ENCODE measurements around the gene RAPGEF6.
"Not testable (repeated sequence)": the region's sequence is repeated elsewhere in the genome, so short reads cannot be mapped to it uniquely, and the experiment has no call there.

Gene RAPGEF6

GRCh38 chr5:131384616-131385214 lies 250.3 kb downstream of the RAPGEF6 start:
- no peak for DNase-seq (ENCODE audit: low read depth in 2 of 2)

- DNase-seq (ENCODE audit: low read depth in 2 of 2) = no peak
Measured at GRCh38 chr5:131384173-131384572, 250.9 kb downstream of the RAPGEF6 start.

DNA sequence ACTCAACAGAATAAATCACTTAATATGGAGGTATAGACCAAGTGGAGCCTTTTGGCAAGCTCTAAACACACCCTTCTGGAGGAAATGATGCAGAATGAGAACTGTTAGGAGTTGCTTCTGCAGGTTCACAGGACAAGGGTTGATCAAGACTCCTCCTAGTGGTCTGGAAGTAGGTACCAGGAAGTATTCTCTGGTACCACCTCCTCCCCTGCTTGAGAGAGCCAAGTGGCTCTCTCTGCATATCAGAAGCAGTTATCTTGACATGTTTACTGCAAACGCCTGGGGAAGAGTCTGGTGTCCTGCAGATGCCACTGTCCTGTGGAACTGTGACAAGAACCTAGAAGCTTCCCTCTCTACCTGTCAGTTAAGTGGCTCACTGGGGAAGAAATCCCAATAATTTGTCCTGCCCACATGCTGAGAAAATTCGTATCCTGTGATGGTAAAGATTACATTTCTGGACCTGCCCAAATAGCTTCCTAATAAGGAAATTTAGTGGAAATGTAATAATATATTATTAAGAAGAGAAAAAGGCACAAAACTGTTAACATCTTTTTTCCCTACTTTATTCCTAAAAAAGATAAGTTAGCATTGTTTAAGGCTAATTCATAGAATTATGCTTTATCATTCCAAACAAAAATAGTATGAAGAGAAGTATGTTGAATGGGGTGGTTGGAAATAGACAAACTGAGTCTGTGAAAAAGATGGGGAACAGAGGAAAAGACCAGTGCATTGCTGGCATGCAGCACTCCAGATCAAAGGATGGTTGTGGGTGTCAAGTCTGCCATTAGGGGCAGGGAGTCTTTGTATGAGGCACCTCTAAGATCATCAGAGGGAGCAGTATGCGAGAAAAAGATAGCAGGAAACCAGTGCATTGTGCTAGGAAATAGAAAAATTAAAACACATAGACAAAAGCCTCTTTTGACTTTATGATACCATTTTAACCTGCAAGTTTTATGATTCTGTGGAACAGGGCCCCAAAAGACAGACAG lies 252.3 kb downstream of the RAPGEF6 start:
- DNase-seq (ENCODE audit: low read depth in 2 of 2) = peak in 1 of 2 donors; percentile 49

- no peak for DNase-seq (ENCODE audit: low read depth in 2 of 2)
Measured at GRCh38 chr5:131381777-131382176, 253.3 kb downstream of the RAPGEF6 start.

GRCh38 chr5:131381021-131381420 lies 254.0 kb downstream of the RAPGEF6 start:
- DNase-seq (ENCODE audit: low read depth in 2 of 2) = no peak

GRCh38 chr5:131380238-131380637 lies 254.8 kb downstream of the RAPGEF6 start:
- not testable (repeated sequence) for DNase-seq (ENCODE audit: low read depth in 2 of 2)

- DNase-seq (ENCODE audit: low read depth in 2 of 2) = peak; percentile 46 to 64
Measured at GRCh38 chr5:131379723-131380122, 255.3 kb downstream of the RAPGEF6 start.

GRCh38 chr5:131378721-131379541 lies 256.1 kb downstream of the RAPGEF6 start:
- no peak for DNase-seq (ENCODE audit: low read depth in 2 of 2)

DNA sequence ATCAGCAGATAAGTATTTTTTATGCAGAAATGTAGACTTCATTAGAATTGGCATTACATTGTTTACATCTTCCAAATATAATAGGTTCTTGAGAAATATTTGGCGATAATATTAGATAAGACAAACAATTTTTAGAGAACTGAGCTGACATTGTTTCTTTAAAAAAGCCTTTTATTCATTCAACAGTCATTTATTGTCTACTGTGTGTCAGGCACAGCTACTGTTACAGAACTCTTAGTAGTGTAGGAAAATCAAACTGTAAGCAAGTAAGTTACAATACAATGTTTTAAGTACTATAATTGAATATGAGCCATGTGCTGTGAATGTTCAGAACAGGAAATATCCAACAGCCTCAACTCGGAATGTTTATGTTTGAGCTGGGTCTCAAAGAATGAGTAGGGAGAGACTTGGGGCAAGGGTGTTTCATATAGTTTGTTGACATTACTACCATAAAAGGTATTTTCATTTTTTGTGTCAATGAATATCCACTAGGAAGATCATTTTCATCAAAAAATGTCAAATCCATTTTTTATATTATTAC lies 257.2 kb downstream of the RAPGEF6 start:
- DNase-seq (ENCODE audit: low read depth in 2 of 2) = no peak

DNA sequence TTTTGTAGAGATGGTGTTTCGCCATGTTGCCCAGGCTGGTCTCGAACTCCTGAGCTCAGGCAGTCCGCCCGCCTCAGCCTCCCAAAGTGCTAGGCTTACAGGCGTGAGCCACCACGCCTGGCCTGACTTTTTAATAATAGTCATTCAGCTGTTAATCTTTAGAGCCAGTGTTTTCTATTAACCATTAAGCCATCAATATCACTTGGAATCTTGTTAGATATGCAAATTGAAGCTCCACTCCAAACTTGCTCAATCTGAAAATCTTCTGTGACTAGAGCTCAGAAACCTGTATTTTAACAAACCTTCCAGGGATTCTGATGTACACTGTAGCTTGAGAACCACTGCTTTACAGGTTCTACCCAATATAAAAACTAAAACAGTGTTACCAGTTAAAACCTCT lies 257.7 kb downstream of the RAPGEF6 start:
- no peak for DNase-seq (ENCODE audit: low read depth in 2 of 2)

DNA sequence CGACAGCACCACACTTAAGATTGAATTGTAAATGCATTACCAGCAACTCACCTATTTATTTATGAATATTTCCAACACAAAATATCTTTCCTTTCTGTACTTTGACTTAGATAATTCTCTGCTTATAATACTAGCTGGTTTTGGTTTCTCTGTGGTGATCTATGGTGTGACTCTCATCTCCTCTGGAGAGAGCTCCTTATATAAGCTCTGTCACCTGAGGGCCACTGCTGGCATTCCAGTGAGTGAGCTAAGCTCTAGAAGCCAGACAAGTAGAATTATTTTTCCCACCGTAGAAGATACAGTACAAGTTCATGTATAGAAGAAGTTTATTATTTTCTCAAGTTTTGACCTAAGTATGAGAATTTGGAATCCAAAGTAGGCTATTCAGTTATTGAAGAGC lies 259.7 kb downstream of the RAPGEF6 start:
- DNase-seq (ENCODE audit: low read depth in 2 of 2) = no peak
